Stimulated activated CD4-positive, alpha-beta T cell treated with anti-CD3 and anti-CD28 coated beads, TNF-alpha, amount 100 ng/mL, for 1 hour (primary cell): Measurements from ENCODE around the gene CTSD.
A peak's percentile ranks its signal among the peaks of the same experiment; 100 is the strongest.

ENCODE experiments used
- DNase-seq, 3 donors: peaks; one replicate each; pipeline ENCODE4 v3.0.0-alpha.2; 2020; ENCODE audit warnings: low read depth in 3 of 3, low spot score in 1 of 3

The CTSD gene

GRCh38 chr11:1782831-1783724 is 19.4 kb upstream of the CTSD start:
- no peak for DNase-seq

GRCh38 chr11:1782031-1782590 is 18.4 kb upstream of the CTSD start:
- DNase-seq: no peak

- no peak for DNase-seq
These were observed 17.9 kb upstream of the CTSD start for GRCh38 chr11:1781593-1781975.

DNA sequence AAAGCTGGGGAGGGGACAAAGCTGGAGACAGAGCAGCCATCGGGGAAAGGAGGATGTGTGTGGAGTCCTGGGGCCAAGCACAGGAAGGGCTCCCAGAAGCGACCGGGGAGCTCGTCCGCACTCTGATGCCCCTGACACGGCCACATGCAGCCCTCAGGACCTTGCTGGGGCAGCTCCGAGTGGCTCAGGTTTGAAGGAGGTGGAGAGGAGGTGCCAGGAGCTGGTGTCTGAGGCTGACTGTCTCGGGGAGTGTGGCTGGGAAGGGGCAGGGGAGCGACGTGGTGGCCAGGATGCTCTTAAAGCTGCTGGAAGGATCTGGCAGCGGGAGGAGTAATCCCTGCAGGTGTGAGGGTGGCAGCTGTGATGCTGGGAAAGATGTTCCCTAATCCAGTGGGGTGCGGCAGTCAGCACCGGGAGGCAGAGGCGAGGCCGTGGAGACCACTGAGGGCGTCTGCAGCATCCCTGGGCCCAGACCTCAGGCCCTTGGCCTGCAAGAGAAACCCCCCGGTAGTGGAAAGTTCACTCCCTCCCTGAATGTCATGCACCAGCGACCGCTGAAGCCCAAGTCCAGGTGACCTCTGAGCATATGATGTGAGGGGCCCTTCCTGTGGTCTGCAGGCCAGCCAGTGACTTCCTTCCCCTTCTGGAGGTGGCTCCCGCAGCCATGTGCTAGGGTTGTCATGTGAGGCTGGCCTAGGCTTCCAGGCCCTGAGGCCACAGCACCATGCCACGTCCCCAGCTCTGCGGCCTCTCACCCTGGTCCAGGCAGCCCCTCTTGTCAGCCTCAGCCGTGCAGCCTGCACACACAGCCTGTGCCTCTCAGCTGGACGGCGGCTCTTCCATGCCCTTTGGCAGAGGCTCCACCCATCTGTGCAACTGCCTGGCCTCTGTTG is 17.2 kb upstream of the CTSD start:
- no peak for DNase-seq

- no peak for DNase-seq
These were observed 16.3 kb upstream of the CTSD start for GRCh38 chr11:1779806-1780699.

DNA sequence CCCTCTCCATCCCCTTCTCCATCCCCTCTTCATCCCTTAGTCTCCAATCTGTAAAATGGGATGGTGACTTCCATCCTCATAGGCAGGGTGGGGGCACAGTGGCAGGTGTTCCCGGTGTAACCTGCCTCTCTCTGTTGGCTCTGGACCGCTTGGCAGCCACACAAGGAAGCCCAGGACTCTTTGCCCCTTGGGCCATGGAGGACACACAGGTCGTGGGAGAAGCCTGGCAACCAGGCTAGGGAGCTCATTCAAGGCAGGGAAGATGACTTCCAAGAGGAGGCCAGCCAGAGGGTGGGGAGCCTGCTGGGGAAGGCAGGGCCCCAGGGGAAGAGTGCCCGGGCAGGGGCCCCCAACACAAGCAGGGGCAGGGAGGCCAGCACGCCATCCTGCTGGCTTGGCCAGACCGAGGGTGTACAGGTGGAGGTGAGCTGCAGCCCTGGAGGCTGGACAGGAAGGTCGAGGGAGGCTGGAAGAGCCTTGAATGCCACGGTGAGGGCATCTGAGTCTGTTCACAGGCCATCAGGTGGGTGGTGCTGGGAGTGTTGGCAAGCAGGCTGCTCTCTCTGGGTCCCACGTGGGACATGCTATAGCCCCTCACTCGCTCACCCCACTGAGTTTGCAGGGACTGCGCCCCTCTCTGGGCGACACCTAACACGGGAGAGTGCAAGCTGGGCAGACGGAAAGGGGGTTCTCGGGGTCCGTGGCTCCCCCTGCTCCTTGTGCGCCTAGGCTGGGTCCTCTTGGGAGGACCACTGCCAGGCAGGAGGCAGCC is 15.5 kb upstream of the CTSD start:
- DNase-seq: no peak

DNA sequence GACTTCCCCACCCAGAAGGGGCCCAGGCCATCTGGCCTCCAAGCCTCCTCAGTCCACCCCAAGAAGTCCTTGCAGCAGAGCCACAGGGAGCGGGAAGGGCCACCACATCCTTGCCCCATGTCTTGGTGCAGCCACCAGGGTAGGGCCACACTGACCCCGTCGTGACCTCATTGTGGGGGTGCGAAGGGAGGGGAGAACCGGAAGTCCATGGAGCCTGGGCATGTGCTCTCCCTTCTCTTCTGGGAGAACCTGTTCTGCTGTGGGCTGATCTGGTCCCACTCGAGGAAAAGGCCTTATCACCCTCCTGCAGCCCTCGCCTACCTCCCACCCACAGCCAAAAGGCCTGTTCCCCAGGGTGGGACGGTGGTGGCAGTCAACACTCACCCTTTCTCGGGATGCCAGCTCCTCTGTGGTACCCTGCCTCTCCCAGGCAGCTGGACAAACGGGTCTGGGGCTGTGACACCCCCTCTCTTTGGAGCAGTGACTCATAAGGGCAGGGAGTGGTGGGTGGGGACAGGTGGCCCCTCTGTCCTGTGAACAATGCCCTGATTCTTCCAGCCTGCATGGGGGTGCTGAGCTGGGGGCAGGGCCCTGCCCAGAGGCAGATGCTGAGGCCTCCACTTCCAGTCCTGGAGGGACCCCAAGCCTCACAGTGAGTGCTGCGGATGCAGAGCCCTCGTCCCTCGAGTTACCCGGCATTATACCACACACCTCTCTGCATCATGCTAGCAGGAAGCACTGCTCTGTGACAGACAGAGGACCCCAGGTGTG is 14.6 kb upstream of the CTSD start:
- no peak for DNase-seq

DNA sequence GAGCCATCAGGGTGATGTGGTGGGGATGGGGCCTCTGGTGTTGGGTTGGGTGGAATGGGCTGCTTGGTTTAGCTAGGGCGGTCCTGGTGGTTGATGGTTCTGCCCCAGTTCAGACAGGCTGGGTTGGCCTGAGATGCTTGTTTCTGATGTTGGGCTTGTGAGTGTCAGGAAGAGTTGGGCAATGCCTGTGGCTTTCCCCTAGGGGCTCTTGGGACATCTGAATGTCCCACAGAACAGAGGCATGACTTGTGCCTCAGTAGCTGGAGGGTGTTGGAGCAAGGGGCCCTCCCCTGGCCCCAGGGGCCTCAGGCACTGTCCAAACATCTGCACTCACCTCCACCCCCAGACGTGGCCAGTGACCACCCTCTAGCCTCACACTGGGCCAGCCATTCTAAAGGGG is 14.0 kb upstream of the CTSD start:
- no peak for DNase-seq

GRCh38 chr11:1776944-1777715 is 13.4 kb upstream of the CTSD start:
- no peak for DNase-seq

DNA sequence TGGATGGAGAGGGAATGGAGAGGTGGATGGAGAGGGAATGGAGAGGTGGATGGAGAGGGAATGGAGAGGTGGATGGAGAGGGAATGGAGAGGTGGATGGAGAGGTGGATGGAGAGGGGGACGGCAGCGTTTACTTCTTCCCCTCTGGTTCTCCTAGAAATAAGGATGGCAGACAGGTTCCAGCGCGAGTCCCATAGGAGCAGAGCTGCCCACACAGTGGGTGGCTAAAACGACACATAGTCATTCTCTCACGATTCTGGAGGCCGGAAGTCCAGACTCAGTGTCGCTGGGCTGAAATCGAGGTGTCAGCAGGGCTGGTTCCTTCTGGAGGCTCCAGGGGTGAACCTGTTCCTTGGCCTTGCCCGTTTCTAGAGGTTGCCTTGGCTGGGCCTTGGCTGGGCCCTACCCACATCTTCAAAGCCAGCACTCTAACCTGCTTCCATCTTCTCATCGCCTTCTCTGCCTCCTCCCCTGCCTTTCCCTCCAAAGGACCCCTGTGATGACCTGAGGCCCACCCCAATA is 12.7 kb upstream of the CTSD start:
- DNase-seq: no peak

GRCh38 chr11:1774886-1775285 is 11.2 kb upstream of the CTSD start:
- no peak for DNase-seq

- DNase-seq: no peak
These were observed 10.3 kb upstream of the CTSD start for GRCh38 chr11:1773994-1774550.

- no peak for DNase-seq
These were observed 9.6 kb upstream of the CTSD start for GRCh38 chr11:1773131-1773993.

GRCh38 chr11:1772270-1773130 is 8.8 kb upstream of the CTSD start:
- peak in 1 of 3 donors; percentile 31 for DNase-seq

GRCh38 chr11:1771700-1772099 is 8.0 kb upstream of the CTSD start:
- no peak for DNase-seq

DNA sequence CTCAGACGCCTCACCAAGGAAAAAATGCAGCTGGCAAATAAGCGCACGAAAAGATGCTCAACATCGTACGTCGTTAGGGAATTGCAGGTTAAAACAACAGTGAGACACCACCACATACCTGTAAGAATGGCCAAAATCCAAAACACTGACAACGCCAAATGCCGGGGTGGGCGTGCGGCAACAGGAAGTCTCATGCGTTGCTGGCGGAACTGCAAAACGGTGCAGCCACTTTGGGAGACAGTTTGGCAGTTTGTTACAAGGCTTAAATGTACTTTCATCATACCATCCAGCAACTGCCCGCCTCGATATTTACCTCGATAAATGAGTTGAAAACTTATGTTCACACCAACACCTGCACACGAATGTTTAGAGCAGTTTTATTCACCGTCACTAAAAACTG is 7.5 kb upstream of the CTSD start:
- no peak for DNase-seq
